ENCODE measurements around the gene SENP5.

SENP5 gene

DNA sequence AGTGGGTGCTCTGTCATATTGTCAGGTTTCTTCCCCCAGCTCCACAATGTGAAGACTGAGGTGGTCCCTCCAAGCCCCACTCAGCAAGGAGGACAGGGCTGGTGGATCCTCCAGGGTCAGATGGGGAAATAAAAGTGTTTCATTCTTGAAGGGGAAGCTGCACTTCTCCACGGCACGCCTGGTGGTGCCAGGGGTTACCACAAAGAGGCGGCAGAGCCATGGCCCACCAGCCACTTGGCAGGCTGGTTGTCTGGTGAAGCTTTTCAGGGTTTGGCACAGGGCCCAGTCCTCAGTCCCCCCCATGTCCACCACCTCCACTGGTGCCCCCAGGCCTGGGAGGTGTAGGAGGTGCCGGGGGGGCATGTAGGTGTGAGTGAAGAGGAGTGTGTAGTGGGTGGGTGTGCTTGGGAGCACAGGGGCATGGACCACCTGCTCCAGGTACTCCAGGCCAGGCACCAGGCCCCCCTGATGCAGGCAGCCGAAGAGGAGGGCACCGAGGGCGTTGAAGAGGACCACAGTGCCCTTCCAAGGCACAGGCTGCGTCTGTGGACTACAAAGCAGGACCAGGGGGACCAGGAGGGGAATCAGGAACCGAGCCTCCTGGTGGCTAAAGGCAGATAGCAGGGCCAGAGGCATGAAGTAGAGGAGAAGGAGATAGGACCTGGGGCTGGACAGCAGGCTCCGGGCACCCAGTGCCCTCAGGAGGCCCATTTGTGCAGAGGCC lies 79.6 kb downstream of the SENP5 start:
- Histone ChIP-seq H2AFZ (ENCODE audit: low read length) (no peak overlapping the region), H3K36me3 (ENCODE audit: insufficient read depth, low read length) (no peaks in the 10 kb centered on the region), H3F3A (ENCODE audit: low read depth) (no peaks in the 10 kb centered on the region), H3K4me3 (ENCODE audit: low read length, poor library complexity, severe bottlenecking) (no peak overlapping the region), H3K27me3 (ENCODE audit: insufficient read depth, low read length, poor library complexity, severe bottlenecking) (no peaks in the 10 kb centered on the region), H3K9me3 (ENCODE audit: insufficient read depth, low read depth, low read length) (no peaks in the 10 kb centered on the region), H3K4me2 (ENCODE audit: low read depth, low read length, poor library complexity, severe bottlenecking) (no peak overlapping the region), H3K9ac (ENCODE audit: low read depth, low read length, poor library complexity, severe bottlenecking) (no peak overlapping the region), H3K9me2 (replicated peaks; ENCODE audit: low read depth, low read length) (no peaks in the 10 kb centered on the region), H4K20me1 (ENCODE audit: insufficient read depth, low read length, poor library complexity, severe bottlenecking) (peaks cover 13% of the 10 kb centered on the region), H3K79me2 (ENCODE audit: insufficient read depth, low read length) (peaks cover 28% of the 10 kb centered on the region), H3K4me1 (ENCODE audit: insufficient read depth, low read length, poor library complexity, severe bottlenecking) (peaks cover 4% of the 10 kb centered on the region)
- TF ChIP-seq, protein P1, sequence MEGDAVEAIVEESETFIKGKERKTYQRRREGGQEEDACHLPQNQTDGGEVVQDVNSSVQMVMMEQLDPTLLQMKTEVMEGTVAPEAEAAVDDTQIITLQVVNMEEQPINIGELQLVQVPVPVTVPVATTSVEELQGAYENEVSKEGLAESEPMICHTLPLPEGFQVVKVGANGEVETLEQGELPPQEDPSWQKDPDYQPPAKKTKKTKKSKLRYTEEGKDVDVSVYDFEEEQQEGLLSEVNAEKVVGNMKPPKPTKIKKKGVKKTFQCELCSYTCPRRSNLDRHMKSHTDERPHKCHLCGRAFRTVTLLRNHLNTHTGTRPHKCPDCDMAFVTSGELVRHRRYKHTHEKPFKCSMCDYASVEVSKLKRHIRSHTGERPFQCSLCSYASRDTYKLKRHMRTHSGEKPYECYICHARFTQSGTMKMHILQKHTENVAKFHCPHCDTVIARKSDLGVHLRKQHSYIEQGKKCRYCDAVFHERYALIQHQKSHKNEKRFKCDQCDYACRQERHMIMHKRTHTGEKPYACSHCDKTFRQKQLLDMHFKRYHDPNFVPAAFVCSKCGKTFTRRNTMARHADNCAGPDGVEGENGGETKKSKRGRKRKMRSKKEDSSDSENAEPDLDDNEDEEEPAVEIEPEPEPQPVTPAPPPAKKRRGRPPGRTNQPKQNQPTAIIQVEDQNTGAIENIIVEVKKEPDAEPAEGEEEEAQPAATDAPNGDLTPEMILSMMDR (conservative IDR thresholded peaks at IDR 0.05; ENCODE audit: low read length) = no peak
- no peak for TF ChIP-seq EZH2phosphoT487 (IDR thresholded peaks at IDR 0.05; ENCODE audit: borderline replicate concordance)

DNA sequence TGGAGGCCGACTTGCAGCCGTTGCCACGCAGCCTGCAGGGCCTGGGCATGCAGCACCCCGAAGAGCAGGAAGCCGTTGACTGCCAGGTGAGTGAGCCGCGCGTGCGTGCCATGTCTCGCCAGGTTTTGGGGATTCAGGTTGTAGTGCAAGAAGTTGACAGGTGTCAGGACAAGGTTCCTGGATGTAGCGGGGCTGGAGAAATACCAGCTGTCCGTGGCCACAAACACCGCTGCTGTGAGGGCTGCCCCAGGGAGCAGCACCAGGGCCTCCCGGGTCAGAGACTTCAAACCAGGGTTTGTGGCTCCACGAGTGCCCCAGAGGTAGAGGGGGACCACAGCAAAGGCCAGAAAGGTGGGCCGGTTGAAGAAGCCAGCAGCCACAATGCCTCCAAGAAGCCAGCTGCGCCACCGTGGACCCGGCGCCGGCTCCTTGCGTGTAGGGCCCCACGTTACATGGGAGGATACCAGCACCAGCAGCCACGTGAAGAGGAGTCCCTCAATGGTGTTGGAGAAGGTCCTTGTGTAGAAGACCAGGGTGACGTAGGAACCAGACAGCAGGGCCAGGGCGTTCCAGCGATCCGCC lies 80.2 kb downstream of the SENP5 start:
- Histone ChIP-seq H3K4me1 (ENCODE audit: insufficient read depth, low read length, poor library complexity, severe bottlenecking) (peaks cover 4% of the 10 kb centered on the region), H3K9me2 (replicated peaks; ENCODE audit: low read depth, low read length) (no peaks in the 10 kb centered on the region), H3K4me3 (ENCODE audit: low read length, poor library complexity, severe bottlenecking) (no peak overlapping the region), H3K9me3 (ENCODE audit: insufficient read depth, low read depth, low read length) (no peaks in the 10 kb centered on the region), H3K36me3 (ENCODE audit: insufficient read depth, low read length) (no peaks in the 10 kb centered on the region), H3K4me2 (ENCODE audit: low read depth, low read length, poor library complexity, severe bottlenecking) (no peak overlapping the region), H3K9ac (ENCODE audit: low read depth, low read length, poor library complexity, severe bottlenecking) (no peak overlapping the region), H2AFZ (ENCODE audit: low read length) (no peak overlapping the region), H3F3A (ENCODE audit: low read depth) (no peaks in the 10 kb centered on the region), H3K79me2 (ENCODE audit: insufficient read depth, low read length) (peaks cover 24% of the 10 kb centered on the region), H4K20me1 (ENCODE audit: insufficient read depth, low read length, poor library complexity, severe bottlenecking) (peaks cover 10% of the 10 kb centered on the region), H3K27me3 (ENCODE audit: insufficient read depth, low read length, poor library complexity, severe bottlenecking) (no peaks in the 10 kb centered on the region)
- no peak for TF ChIP-seq EZH2phosphoT487 (IDR thresholded peaks at IDR 0.05; ENCODE audit: borderline replicate concordance)
- TF ChIP-seq, protein P1 (conservative IDR thresholded peaks at IDR 0.05; ENCODE audit: low read length) = no peak

DNA sequence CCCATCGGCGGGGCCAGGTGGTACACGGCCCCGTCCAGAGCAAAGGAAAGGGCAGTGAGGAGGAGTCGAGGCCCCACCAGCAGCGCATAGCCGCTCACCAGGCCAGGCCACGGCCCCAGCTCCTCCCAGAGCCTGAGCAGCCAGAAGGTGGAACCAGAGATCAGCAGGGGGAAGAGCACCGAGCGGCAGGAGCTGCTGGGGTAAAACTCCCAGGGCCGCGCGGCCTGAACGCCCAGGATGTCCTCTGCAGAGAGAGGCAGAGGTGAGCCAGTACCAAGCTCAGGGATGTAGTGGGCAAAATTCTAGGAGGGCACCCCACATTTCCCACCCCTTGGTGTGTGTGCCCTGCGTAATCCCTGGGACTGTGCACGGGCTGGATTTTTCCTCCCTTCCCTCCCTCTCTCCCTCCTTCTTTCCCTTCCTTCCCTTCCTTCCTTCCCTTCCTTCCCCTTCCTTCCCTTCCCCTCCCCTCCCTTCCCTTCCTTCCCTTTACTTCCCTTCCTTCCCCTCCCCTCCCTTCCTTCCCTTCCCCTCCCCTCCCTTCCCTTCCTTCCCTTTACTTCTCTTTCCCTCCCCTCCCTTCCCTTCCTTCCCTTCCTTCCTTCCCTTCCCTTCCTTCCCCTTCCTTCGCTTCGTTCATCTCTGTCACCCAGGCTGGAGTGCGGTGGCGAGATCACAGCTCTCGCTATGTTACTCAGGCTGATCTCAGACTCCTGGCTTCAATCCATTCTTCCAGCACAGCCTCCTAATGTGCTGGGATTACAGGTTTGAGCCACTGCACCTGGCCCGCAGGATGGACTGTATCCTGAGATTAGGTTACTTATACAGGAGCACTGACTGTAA lies 80.9 kb downstream of the SENP5 start:
- H3K79me2 ChIP-seq (ENCODE audit: insufficient read depth, low read length) = peaks cover 17% of the 10 kb centered on the region
- H3K4me1 ChIP-seq (ENCODE audit: insufficient read depth, low read length, poor library complexity, severe bottlenecking) = peaks cover 2% of the 10 kb centered on the region
- peaks cover 3% of the 10 kb centered on the region for H4K20me1 ChIP-seq (ENCODE audit: insufficient read depth, low read length, poor library complexity, severe bottlenecking)
- H3K4me3 ChIP-seq (ENCODE audit: low read length, poor library complexity, severe bottlenecking) = no peak overlapping the region
- H3K4me2 ChIP-seq (ENCODE audit: low read depth, low read length, poor library complexity, severe bottlenecking) = no peak overlapping the region
- TF ChIP-seq, protein P1 (conservative IDR thresholded peaks at IDR 0.05; ENCODE audit: low read length) = no peak
- no peak for TF ChIP-seq EZH2phosphoT487 (IDR thresholded peaks at IDR 0.05; ENCODE audit: borderline replicate concordance)
- no peaks in the 10 kb centered on the region for H3K9me2 ChIP-seq (replicated peaks; ENCODE audit: low read depth, low read length)
- H3K9ac ChIP-seq (ENCODE audit: low read depth, low read length, poor library complexity, severe bottlenecking) = no peak overlapping the region
- H3K36me3 ChIP-seq (ENCODE audit: insufficient read depth, low read length) = no peaks in the 10 kb centered on the region
- no peak overlapping the region for H2AFZ ChIP-seq (ENCODE audit: low read length)
- H3K27me3 ChIP-seq (ENCODE audit: insufficient read depth, low read length, poor library complexity, severe bottlenecking) = no peaks in the 10 kb centered on the region
- no peaks in the 10 kb centered on the region for H3K9me3 ChIP-seq (ENCODE audit: insufficient read depth, low read depth, low read length)
- H3F3A ChIP-seq (ENCODE audit: low read depth) = no peaks in the 10 kb centered on the region

All from Loucy (cell line).